HuH-7 (cell line): ENCODE measurements around the gene CEACAM6.

ENCODE experiments used
- DNase-seq: peaks from one replicate; pipeline ENCODE4 v3.0.0; 2011; ENCODE audit warnings: low spot score

The CEACAM6 gene

DNA sequence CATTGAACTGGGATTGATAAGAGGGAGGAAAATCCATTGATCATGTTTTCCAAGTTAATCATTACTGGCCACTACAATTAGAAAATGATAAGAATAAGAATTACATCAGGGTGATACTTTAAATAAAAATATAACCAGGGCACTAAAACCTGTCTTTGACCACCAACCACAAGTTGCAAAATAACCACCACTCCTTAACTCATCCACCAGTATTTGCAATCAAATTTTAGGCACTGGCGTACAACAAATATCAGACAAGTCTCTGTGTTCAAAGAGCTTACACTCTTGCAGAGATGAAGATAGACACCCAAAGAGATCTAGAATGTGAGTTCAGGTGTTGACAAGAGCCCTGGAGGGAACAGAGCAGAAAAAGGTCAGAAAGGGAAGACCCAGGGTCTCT, 41.6 kb downstream of the CEACAM6 start:
- DNase-seq = no peak

DNA sequence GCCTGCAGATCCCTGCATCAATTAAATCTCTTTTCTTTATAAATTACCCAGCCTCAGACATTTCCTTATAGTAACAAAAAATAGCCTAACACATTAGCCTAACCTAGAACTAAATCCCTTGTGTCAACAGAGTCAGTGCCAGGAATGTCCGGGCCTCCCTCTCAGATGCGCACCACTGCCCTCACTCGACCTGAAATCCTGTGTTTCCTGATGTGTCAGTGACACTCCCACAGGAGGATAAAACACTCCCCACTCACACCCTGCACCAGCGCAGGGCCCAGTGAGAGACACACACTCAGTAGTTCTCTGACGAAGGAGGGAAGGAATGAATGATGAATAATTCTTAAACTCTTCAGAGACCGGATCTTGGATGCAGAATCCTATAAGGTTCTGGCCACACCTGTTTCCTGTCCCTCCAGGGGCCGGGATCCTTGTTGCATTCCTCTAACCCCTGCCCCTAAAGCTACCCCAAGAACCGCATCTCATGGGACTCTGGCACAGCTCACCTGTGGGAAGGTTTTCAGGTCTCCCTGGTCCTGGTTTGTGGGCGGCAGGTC, 44.2 kb downstream of the CEACAM6 start:
- no peak for DNase-seq

DNA sequence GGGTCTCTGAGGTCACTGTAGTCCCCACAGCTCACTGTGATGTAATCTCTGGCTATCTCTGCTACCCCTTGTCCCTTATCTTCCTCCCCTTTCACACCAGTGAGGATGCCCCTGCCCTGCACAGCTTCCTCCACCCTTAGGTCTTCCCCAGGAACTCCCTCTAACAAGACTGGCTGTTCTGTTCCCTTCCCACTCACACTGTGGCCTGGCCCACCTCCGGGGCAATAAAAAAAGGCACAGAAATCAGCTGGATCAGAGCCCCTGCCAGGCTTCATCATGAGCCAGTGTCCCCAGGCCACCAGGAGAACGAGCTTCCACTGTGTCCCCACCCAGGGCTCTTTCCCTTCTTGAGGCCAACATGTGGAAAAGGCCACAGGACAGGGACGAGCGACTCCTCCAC, 45.7 kb downstream of the CEACAM6 start:
- no peak for DNase-seq

DNA sequence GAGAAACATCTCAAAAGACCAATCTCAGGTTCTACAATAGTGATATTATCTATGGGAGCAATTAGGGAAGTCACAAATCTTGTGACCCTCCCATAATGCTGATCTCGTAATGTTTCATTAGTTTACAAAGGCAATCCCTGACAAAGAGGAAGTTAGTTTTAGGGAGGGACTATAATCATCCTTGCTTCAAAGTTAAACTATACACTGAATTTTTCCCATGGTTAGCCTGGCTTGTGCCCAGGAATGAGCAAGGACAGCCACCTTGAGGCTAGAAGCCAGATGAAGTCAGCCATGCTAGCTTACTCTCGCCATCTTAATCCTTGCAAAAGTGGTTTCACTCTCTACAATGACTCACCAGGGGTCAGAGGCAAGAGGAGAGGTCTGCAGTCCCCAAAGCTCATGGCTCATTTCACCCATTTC, 46.5 kb downstream of the CEACAM6 start:
- no peak for DNase-seq

DNA sequence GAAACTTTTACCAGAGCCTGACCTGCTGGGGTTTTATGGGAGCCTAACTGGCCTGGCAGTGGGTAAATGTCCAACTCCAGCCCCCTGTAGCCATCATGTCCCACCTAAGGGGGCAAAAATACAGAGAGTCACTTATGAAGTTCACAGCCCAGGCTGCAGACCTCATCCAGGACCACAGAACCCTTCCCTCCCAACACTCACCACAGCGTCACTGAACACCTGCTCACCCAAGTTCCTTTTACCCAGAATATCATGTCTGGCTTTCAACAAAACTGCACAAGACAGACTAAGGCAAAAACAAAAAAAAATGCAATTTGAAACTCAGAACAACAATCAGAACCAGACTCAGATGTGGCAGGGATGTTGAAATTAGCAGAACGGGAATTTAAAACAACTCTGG, 47.4 kb downstream of the CEACAM6 start:
- no peak for DNase-seq

DNA sequence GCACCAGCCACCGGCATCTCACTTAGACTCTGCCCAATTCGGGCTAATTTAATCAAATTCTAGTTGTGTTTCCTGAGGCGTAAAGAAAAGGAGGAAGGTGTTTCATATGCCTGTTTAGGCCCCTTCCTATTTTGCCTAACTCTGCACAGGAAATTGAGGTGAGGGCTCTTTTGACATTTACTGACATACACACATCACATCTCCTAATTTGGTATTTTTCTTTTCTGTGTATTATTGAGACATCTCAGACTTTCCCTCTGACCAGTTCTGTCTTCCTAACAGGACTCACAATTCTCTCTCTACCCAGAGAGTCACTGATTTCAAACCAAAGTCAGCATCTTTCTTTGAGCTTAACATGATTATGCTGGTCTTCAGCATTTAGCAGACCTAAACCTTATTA, 49.0 kb downstream of the CEACAM6 start:
- no peak for DNase-seq

DNA sequence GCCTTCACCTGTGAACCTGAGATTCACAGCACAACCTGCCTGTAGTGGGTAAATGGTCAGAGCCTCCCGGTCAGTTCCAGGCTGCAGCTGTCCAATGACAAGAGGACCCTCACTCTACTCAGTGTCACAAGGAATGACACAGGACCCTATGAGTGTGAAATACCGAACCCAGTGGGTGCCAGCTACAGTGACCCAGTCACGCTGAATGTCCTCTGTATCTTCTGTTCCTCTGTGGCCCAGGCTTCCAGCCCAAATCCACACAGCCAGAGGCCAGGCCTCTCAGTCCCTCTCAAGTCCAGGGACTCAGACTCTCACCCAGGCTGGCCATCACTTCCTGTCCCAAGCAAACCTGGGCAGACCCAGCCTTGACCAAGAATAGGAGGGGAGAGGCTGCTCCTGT, 51.8 kb downstream of the CEACAM6 start:
- DNase-seq = no peak

DNA sequence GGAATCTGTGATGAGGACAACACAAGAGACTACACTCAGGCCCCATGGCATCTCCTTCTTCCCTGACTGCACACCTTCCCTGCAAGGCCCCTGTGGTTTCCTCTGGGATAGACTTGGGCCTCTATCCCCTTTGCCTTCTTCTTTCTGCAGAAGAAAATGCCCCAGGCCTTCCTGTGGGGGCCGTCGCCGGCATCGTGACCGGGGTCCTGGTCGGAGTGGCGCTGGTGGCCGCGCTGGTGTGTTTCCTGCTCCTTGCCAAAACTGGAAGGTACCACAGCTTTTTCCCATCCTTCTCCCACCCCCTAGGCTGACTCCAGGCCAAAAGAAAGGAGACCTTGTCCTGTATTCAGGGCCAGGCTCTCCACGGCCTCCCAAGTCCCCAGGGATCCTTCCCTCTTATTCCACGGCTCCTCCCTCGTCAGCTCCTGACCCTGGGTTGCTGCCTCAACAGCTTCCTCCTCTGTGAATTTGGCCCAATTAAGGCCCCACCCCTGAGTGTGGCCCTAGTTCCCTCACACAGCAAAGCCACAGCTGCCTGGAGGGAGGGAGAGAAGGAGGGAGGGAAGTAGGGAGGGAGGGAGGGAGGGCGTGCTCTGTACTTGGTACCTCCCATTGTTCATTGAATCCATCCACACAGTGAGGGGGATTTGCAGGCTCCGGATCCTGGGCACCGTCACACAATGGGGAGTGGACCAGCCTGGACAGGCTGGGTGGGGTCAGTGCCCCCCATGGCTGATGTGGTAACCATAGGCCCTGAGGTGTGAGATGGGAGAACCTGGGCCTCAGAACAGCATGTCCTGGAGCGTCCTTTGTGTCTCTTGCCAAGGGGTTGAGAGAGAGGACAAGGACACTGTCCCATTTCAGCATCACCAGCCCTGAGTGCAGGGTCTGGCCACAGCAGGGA, 53.6 kb downstream of the CEACAM6 start:
- no peak for DNase-seq

DNA sequence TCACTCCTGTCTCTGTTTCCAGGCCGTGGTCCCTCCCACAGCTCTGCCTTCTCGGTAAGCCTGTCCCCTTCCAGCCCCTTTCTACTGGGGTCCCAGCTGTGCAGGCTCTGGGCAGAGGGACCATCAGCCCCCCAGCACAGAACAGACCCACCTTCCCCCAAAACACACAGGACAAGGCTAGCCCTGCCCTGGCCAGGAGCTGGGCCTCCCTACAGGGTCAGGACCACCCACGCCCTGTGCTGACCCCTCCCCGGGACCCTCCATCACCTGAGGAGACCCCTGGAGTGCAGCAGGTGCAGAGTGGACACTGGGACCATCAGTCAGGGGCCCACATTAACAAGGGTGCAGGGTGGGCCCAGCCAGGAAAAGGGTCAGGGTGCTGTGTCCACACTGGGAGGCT, 55.0 kb downstream of the CEACAM6 start:
- no peak for DNase-seq

DNA sequence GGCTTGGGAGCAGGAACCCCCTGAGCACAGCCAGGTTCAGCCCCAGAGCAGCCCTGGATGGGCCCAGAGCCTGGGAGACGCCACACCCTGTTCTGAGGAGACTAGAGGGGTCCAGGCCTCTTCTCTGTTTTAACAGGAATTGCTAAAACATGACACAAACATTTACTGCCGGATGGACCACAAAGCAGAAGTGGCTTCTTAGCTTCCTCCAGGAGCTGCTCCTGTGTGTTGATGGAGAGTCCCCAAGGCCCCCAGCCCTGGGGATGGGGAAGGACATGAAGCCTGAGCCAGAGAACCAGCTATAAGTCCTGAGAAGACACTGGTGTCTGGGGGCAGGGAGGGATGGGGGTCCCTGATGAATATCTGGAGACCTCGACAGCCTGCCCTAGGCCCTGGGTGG, 55.7 kb downstream of the CEACAM6 start:
- no peak for DNase-seq

DNA sequence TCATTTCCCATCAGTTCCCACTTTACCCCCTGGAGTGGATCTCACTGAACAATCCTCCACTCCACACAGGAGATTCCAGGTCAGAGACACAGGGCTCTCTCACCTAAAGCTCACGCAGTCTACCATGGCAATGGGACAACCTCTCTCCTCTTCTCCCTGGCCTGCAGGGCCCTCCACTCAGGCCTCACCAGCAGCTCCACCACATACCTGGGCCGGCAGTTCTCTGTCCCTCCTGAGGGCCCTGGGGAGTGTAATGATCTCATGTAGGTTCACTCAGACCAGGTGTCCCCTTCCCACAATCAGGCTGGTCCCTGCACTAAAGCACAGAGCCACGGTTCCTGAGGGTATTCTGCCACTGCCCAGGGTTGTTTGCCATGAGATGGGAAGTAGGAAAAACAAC, 56.7 kb downstream of the CEACAM6 start:
- no peak for DNase-seq

DNA sequence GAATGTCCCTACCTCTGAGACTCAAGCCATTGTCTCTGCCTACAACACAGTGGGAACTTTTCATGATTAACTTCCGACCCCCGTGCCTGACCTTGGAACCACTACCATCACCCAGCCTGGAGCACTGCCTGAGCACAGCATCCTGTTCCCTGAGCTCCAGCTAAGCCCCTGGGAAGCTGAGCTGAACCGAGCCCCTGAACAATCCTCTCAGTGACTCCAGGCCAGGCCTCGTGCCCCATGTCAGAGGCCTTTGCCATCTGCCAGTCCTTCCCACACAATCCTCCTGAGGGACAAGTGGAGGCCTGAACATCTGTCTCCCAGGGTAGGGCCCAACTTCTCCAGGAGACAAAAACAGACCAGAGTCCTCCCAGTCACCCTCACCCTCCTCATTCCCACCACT, 58.6 kb downstream of the CEACAM6 start:
- no peak for DNase-seq

DNA sequence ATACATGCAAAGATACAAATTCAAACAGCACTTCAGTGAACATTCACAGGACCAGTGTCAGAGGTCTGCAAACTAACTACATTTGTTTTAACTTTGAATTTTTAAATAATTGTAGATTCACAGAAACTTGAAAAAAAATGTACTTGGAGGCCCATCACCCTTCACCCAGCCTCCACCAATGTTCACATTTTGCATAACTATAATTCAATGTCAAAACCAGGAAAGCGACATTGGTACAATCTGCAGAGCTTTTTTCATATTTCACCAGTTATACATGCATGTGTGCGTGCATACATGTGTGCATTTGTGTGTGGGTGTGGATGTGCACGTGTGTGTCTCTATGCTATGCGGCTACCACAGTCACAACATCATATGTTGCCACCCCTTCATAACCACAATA, 60.0 kb downstream of the CEACAM6 start:
- no peak for DNase-seq

DNA sequence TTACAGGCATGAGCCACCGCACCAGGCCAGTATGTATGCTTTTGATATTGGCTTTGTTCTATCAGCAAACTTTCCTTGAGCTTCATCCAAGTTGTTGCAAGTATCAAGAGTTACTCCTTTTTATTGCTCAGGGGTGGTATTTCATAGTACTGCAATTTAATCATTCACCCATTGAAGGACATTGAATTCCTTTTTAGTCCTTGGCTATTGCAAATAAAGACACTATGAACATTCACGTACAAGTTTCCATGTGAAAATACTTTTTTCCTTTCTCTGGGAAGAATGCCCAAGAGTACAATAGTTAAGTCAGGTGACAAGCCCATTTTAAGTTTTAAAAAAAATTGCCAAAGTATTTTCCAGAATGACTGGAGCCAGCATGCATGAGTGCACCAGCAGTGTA, 61.4 kb downstream of the CEACAM6 start:
- DNase-seq = no peak

DNA sequence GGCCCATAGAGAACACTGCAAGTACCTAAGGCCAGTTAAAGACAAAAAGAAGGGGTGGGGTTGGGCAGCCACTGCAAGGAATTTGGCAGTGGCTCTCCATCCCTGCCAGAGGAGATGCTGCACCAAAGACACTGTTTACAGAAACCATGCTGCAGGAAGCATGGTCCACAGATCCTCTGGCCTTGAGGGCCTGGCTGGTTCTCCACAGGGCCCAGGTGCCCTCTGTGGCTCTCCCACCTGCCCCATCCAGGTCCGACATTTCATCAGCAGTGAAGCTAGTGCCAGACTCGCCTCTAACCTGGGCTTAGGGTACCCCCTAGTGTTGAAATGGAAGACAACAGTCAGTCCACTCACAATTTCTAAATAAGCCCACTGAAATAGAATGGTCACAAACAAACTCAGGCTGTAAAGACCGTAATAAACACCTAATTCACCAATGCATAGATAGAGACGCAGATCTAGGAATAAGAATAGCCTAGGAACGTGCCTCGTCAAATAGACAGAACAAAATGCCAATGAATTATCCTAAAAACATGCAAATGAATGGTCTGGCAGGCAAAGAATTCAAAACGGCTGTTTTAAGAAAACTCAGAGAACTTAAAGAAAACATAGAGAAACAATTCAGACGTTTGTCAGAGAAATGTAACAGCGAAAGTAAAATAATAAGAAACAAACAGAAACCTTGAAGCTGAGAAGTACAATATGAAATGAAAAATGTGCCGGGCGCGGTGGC, 65.8 kb downstream of the CEACAM6 start:
- peak; percentile 74 for DNase-seq
